Mesothelial cell of epicardium (in vitro differentiated cells): ENCODE measurements around the gene BEAN1. TPM values are rescaled to one million over a fixed set of nuclear protein-coding genes. Genes with fewer than 3 reads are reported as not detected.

Experiments used
- DNase-seq, 2 experiments: peaks; one replicate each; pipeline ENCODE4 v3.0.0; 2021; ENCODE audit warnings: low spot score in 2 of 2; ENCODE audit not compliant: unreplicated experiment in 2 of 2
- H3K27ac Mint-ChIP-seq: 2 replicates; pipeline ENCODE4 v1.8.0; 2021; ENCODE audit warnings: mixed read lengths
- H3K27me3 Mint-ChIP-seq: 2 replicates; pipeline ENCODE4 v1.8.0; 2021; ENCODE audit warnings: low read depth, mixed read lengths
- H3K36me3 Mint-ChIP-seq: 2 replicates; pipeline ENCODE4 v1.8.0; 2021; ENCODE audit warnings: mixed read lengths
- H3K4me1 Mint-ChIP-seq: 2 replicates; pipeline ENCODE4 v1.8.0; 2021; ENCODE audit warnings: mixed read lengths
- H3K4me3 Mint-ChIP-seq: 2 replicates; pipeline ENCODE4 v1.8.0; 2021; ENCODE audit warnings: mild to moderate bottlenecking, moderate library complexity, mixed read lengths
- H3K9me3 Mint-ChIP-seq: 2 replicates; pipeline ENCODE4 v1.8.0; 2021; ENCODE audit warnings: mixed read lengths
- total RNA-seq: library from RNA; stranded (reverse); gene quantifications from 3 replicates; pipeline ENCODE4 v1.2.1, GENCODE V29; 2021
- TF ChIP-seq, protein P1 (sequence below): fragments of 200-600 bp; sonication (generic); IDR thresholded peaks from one replicate; pipeline ENCODE4 v1.5.0; 2021; ENCODE audit warnings: antibody characterized with exemption; ENCODE audit not compliant: unreplicated experiment

Gene BEAN1
- total RNA-seq, 1 donor from 2014 or later, result 1.1 TPM

DNA sequence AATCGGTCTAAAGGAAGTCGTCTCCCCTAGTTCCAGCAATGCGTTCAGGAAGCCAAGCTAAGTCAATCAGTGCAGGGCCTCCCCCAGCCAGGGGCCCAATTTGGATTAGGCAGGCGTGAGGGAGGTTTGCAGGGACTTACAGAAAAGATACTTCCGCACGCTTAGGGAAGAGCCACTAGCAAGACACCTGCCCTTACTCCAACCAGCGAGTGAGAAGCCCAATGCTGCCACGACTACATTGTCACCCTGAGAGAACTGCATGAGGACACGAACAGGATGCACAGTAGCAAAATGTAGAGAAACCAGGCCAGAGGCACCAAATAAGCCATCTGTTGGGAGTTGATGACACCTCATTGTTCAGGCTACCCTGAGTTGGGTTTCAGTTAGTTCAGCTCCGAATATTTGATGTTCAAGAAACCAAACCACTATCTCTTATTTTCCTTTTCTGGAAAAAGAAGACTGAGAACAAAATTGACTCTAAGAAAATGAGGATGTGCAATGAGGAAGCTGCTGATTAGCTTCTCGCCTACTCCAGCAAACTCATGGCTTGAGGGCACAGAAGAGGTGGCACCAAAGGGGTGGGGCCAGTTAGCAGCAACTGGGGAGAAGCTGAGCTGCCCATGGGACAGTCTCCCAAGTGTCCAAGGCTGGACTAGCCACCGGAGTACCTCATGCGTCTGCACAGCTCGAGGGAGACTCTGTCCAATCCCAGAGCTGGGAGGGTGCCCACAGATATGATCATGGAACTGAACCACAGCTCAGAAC, 93.5 kb downstream of the BEAN1 start:
- Mint-ChIP-seq H3K27me3 (no peaks in the 10 kb centered on the region), H3K36me3 (peaks cover 9% of the 10 kb centered on the region), H3K4me1 (peaks cover 9% of the 10 kb centered on the region), H3K27ac (no peak overlapping the region), H3K4me3 (no peak overlapping the region), H3K9me3 (no peaks in the 10 kb centered on the region)
- TF ChIP-seq, protein P1, sequence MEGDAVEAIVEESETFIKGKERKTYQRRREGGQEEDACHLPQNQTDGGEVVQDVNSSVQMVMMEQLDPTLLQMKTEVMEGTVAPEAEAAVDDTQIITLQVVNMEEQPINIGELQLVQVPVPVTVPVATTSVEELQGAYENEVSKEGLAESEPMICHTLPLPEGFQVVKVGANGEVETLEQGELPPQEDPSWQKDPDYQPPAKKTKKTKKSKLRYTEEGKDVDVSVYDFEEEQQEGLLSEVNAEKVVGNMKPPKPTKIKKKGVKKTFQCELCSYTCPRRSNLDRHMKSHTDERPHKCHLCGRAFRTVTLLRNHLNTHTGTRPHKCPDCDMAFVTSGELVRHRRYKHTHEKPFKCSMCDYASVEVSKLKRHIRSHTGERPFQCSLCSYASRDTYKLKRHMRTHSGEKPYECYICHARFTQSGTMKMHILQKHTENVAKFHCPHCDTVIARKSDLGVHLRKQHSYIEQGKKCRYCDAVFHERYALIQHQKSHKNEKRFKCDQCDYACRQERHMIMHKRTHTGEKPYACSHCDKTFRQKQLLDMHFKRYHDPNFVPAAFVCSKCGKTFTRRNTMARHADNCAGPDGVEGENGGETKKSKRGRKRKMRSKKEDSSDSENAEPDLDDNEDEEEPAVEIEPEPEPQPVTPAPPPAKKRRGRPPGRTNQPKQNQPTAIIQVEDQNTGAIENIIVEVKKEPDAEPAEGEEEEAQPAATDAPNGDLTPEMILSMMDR, result no peak
- DNase-seq, result no peak

DNA sequence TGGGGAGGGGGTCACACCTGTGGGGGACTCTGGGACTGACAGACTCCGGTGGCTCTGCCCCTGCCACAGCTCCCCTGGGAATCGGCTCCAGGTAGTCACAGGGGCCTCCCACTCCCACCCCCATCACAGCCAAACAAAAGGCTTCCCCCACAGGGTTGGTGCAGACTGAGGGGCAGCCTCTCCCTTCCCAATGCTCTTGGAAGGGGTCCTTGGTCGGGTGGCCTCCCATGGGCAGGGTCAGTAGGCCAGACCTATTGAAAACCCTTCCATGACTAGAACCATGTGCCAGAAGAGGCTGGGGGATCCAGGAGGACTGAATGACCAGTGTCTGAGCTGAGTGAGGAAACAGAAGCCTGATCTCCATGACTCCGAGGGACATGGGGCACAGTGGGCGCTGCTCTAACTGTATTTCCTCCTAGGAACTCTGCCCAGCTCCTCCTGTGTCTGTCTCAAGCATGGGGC, 94.2 kb downstream of the BEAN1 start:
- Mint-ChIP-seq H3K4me3 (no peak overlapping the region), H3K9me3 (no peaks in the 10 kb centered on the region), H3K36me3 (peaks cover 10% of the 10 kb centered on the region), H3K4me1 (peaks cover 7% of the 10 kb centered on the region), H3K27me3 (no peaks in the 10 kb centered on the region), H3K27ac (no peak overlapping the region)
- TF ChIP-seq, protein P1, result no peak
- no peak for DNase-seq

GRCh38 chr16:66521951-66522771, 95.1 kb downstream of the BEAN1 start:
- Mint-ChIP-seq H3K4me1 (no peaks in the 10 kb centered on the region), H3K36me3 (peaks cover 3% of the 10 kb centered on the region)
- no peak for DNase-seq

GRCh38 chr16:66522816-66523590, 95.9 kb downstream of the BEAN1 start:
- Mint-ChIP-seq H3K4me1 (no peaks in the 10 kb centered on the region), H3K27ac (no peak overlapping the region), H3K9me3 (no peaks in the 10 kb centered on the region), H3K27me3 (no peaks in the 10 kb centered on the region), H3K4me3 (no peak overlapping the region), H3K36me3 (peaks cover 3% of the 10 kb centered on the region)
- DNase-seq, result no peak
- TF ChIP-seq, protein P1, result no peak

More at GRCh38 chr16:66521951-66522771, 95.1 kb downstream of the BEAN1 start:
- TF ChIP-seq, protein P1, result no peak
- Mint-ChIP-seq H3K4me3 (no peak overlapping the region), H3K9me3 (no peaks in the 10 kb centered on the region), H3K27ac (no peak overlapping the region), H3K27me3 (no peaks in the 10 kb centered on the region)

GRCh38 chr16:66523861-66524354, 96.8 kb downstream of the BEAN1 start:
- Mint-ChIP-seq H3K4me1 (no peaks in the 10 kb centered on the region), H3K36me3 (peaks cover 9% of the 10 kb centered on the region), H3K27ac (no peak overlapping the region), H3K9me3 (no peaks in the 10 kb centered on the region), H3K4me3 (no peak overlapping the region), H3K27me3 (no peaks in the 10 kb centered on the region)
- no peak for DNase-seq
- TF ChIP-seq, protein P1, result no peak
